OCI-LY3 (cell line): ENCODE data around the gene UBA6.

Source experiments
- H2AFZ ChIP-seq: fragments of 200-600, 300-600 bp; shearing (Covaris generic); 2 replicates; pipeline ENCODE4 v1.6.0; 2014; ENCODE audit warnings: antibody characterized with exemption, low read depth, low read length
- H3K27ac ChIP-seq: fragments of 200-600, 300-600 bp; sonication (generic); 2 replicates; pipeline ENCODE4 v1.5.1; 2014; ENCODE audit warnings: mild to moderate bottlenecking, low read length, moderate library complexity, mixed read lengths
- H3K27me3 ChIP-seq: fragments of 200-600, 300-600 bp; sonication (generic); 2 replicates; pipeline ENCODE4 v1.6.1; 2014; ENCODE audit warnings: low read depth, low read length, mixed read lengths
- H3K36me3 ChIP-seq: fragments of 200-600, 300-600 bp; sonication (generic); replicated peaks from 2 replicates; pipeline ENCODE3; 2014; ENCODE audit warnings: low read depth, low read length, mixed read lengths
- H3K4me1 ChIP-seq: fragments of 300-600, 200-600 bp; sonication (generic); 2 replicates; pipeline ENCODE4 v1.6.1; 2014; ENCODE audit warnings: low read length, mixed read lengths
- H3K4me2 ChIP-seq: fragments of 200-600, 300-600 bp; sonication (generic); 2 replicates; pipeline ENCODE4 v1.6.1; 2014; ENCODE audit warnings: low read length, mixed read lengths
- H3K4me3 ChIP-seq: fragments of 300-600, 200-600 bp; sonication (generic); 2 replicates; pipeline ENCODE4 v1.5.1; 2014; ENCODE audit warnings: antibody characterized with exemption, mild to moderate bottlenecking, low read length, moderate library complexity
- H3K79me2 ChIP-seq: fragments of 300-600, 200-600 bp; shearing (Covaris generic); 2 replicates; pipeline ENCODE4 v1.6.1; 2014; ENCODE audit warnings: mild to moderate bottlenecking, low read length, mixed read lengths
- H3K9ac ChIP-seq: fragments of 300-600, 200-600 bp; shearing (Covaris generic); 2 replicates; pipeline ENCODE4 v1.6.0; 2014; ENCODE audit warnings: mild to moderate bottlenecking, low read length, moderate library complexity
- H3K9me3 ChIP-seq: fragments of 200-600, 300-600 bp; shearing (Covaris generic); 2 replicates; pipeline ENCODE4 v1.6.1; 2014; ENCODE audit warnings: low read length, mixed read lengths; ENCODE audit not compliant: insufficient read depth
- H4K20me1 ChIP-seq: fragments of 200-600, 300-600 bp; sonication (generic); 2 replicates; pipeline ENCODE4 v1.6.1; 2016; ENCODE audit warnings: low read length, mixed read lengths; ENCODE audit not compliant: insufficient read depth
- EZH2phosphoT487 ChIP-seq: fragments of 200-600 bp; shearing (Covaris generic); IDR thresholded peaks from 2 replicates; pipeline ENCODE4 v1.6.1; 2018; ENCODE audit warnings: antibody characterized with exemption, mixed run types, low read depth
- TF ChIP-seq, protein P1 (sequence below): fragments of 200-600, 300-600 bp; sonication (generic); IDR thresholded peaks from 2 replicates; pipeline ENCODE4 v1.5.1; 2014; ENCODE audit warnings: antibody characterized with exemption, low read length, low read depth

Gene UBA6

GRCh38 chr4:67691328-67691727 lies 9.6 kb downstream of the UBA6 start:
- TF ChIP-seq, protein P1, sequence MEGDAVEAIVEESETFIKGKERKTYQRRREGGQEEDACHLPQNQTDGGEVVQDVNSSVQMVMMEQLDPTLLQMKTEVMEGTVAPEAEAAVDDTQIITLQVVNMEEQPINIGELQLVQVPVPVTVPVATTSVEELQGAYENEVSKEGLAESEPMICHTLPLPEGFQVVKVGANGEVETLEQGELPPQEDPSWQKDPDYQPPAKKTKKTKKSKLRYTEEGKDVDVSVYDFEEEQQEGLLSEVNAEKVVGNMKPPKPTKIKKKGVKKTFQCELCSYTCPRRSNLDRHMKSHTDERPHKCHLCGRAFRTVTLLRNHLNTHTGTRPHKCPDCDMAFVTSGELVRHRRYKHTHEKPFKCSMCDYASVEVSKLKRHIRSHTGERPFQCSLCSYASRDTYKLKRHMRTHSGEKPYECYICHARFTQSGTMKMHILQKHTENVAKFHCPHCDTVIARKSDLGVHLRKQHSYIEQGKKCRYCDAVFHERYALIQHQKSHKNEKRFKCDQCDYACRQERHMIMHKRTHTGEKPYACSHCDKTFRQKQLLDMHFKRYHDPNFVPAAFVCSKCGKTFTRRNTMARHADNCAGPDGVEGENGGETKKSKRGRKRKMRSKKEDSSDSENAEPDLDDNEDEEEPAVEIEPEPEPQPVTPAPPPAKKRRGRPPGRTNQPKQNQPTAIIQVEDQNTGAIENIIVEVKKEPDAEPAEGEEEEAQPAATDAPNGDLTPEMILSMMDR, result no peak
- no peak for TF ChIP-seq EZH2phosphoT487
- Histone ChIP-seq H3K4me3 (no peak overlapping the region), H3K79me2 (peaks cover 60% of the 10 kb centered on the region), H3K4me1 (no peaks in the 10 kb centered on the region), H3K9me3 (no peaks in the 10 kb centered on the region), H3K4me2 (no peak overlapping the region), H2AFZ (no peak overlapping the region), H4K20me1 (peaks cover 12% of the 10 kb centered on the region), H3K9ac (no peak overlapping the region), H3K36me3 (peaks cover 32% of the 10 kb centered on the region), H3K27ac (no peak overlapping the region), H3K27me3 (no peaks in the 10 kb centered on the region)

GRCh38 chr4:67687636-67688035 lies 13.3 kb downstream of the UBA6 start:
- H3K4me3 ChIP-seq, result no peak overlapping the region
- no peak overlapping the region for H3K27ac ChIP-seq
- TF ChIP-seq, protein P1, result no peak
- no peak for TF ChIP-seq EZH2phosphoT487
- peaks cover 8% of the 10 kb centered on the region; the same call in 1 of the 2 replicates for H3K4me1 ChIP-seq
- peaks cover 12% of the 10 kb centered on the region for H4K20me1 ChIP-seq
- H3K4me2 ChIP-seq, result no peak overlapping the region
- H3K9me3 ChIP-seq, result no peaks in the 10 kb centered on the region
- no peak overlapping the region for H3K9ac ChIP-seq
- peaks cover 65% of the 10 kb centered on the region for H3K79me2 ChIP-seq
- H3K27me3 ChIP-seq, result no peaks in the 10 kb centered on the region
- no peak overlapping the region for H2AFZ ChIP-seq
- peaks cover 15% of the 10 kb centered on the region for H3K36me3 ChIP-seq

- Histone ChIP-seq H3K27ac (peak overlapping the region; percentile 33; the same call in 1 of the 2 replicates), H3K4me2 (no peak overlapping the region)
Observed at GRCh38 chr4:67685532-67685859, 15.5 kb downstream of the UBA6 start.

GRCh38 chr4:67684839-67685531 lies 16.0 kb downstream of the UBA6 start:
- TF ChIP-seq, protein P1, result no peak
- no peak for TF ChIP-seq EZH2phosphoT487
- Histone ChIP-seq H3K4me2 (no peak overlapping the region), H3K36me3 (peaks cover 18% of the 10 kb centered on the region), H3K27ac (peak overlapping the region; percentile 33; the same call in 1 of the 2 replicates), H3K9ac (no peak overlapping the region), H3K4me1 (peaks cover 8% of the 10 kb centered on the region; the same call in 1 of the 2 replicates), H3K27me3 (no peaks in the 10 kb centered on the region), H3K4me3 (no peak overlapping the region), H4K20me1 (peaks cover 10% of the 10 kb centered on the region), H2AFZ (no peak overlapping the region), H3K9me3 (no peaks in the 10 kb centered on the region), H3K79me2 (peaks cover 47% of the 10 kb centered on the region)

More at GRCh38 chr4:67685532-67685859, 15.5 kb downstream of the UBA6 start:
- peaks cover 51% of the 10 kb centered on the region for H3K79me2 ChIP-seq
- no peaks in the 10 kb centered on the region for H3K27me3 ChIP-seq
- no peaks in the 10 kb centered on the region for H3K9me3 ChIP-seq
- H3K4me3 ChIP-seq, result no peak overlapping the region
- peaks cover 8% of the 10 kb centered on the region; the same call in 1 of the 2 replicates for H3K4me1 ChIP-seq
- peaks cover 15% of the 10 kb centered on the region for H3K36me3 ChIP-seq
- H2AFZ ChIP-seq, result no peak overlapping the region
- H3K9ac ChIP-seq, result no peak overlapping the region
- TF ChIP-seq EZH2phosphoT487, result no peak
- TF ChIP-seq, protein P1, result no peak
- H4K20me1 ChIP-seq, result peaks cover 10% of the 10 kb centered on the region
